Hematopoietic multipotent progenitor cell treated with erythropoietin and hydrocortisone succinate and interleukin-3 and kit ligand, for 15 days (in vitro differentiated cells): Measurements from ENCODE around the gene ABCC10.
A peak's percentile ranks its signal among the peaks of the same experiment; 100 is the strongest.
"Not testable (repeated sequence)": the region's sequence is repeated elsewhere in the genome, so short reads cannot be mapped to it uniquely, and the experiment has no call there.

Source experiments
- DNase-seq: peaks from one replicate; pipeline ENCODE4 v3.0.0-alpha.2; 2015; ENCODE audit warnings: low spot score

The ABCC10 gene, protein sequence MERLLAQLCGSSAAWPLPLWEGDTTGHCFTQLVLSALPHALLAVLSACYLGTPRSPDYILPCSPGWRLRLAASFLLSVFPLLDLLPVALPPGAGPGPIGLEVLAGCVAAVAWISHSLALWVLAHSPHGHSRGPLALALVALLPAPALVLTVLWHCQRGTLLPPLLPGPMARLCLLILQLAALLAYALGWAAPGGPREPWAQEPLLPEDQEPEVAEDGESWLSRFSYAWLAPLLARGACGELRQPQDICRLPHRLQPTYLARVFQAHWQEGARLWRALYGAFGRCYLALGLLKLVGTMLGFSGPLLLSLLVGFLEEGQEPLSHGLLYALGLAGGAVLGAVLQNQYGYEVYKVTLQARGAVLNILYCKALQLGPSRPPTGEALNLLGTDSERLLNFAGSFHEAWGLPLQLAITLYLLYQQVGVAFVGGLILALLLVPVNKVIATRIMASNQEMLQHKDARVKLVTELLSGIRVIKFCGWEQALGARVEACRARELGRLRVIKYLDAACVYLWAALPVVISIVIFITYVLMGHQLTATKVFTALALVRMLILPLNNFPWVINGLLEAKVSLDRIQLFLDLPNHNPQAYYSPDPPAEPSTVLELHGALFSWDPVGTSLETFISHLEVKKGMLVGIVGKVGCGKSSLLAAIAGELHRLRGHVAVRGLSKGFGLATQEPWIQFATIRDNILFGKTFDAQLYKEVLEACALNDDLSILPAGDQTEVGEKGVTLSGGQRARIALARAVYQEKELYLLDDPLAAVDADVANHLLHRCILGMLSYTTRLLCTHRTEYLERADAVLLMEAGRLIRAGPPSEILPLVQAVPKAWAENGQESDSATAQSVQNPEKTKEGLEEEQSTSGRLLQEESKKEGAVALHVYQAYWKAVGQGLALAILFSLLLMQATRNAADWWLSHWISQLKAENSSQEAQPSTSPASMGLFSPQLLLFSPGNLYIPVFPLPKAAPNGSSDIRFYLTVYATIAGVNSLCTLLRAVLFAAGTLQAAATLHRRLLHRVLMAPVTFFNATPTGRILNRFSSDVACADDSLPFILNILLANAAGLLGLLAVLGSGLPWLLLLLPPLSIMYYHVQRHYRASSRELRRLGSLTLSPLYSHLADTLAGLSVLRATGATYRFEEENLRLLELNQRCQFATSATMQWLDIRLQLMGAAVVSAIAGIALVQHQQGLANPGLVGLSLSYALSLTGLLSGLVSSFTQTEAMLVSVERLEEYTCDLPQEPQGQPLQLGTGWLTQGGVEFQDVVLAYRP (N-terminal part only)

DNA sequence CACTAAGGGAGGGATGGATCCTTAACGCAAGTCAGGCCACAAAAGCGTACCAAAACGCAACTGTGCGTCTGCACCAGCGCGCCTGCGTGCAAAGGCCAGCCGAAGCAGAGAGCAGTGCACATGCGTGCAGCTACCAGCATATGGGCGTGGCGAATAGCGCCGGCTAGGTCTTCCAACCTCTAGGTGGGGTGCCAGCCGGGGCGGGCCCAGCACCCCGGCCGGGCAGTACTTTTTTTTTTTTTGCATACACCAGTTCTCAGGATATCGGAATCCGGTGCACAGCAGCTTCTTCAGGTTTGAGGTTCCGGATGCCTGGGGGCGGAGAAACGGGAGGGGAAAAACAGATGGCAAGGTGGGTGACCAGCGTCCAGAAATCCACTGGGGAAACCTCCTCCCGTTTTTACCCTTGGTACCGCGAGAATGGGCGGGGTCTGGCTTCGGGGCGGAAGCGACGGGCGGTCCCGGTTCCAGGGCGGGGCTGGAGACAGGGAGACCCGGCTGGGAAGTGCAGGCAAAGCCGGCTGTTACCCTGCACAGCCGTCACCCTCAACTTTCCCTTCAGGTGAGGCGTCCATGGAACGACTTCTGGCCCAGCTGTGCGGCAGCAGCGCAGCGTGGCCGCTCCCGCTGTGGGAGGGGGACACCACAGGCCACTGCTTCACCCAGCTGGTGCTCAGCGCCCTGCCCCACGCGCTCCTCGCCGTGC, at the start of gene ABCC10:
ABCC10 (plus strand) TSS at position 136 of the 706 bp plus-strand sequence; CDS start at position 574, 438 bp downstream.
- DNase-seq, result peak; percentile 94

DNA sequence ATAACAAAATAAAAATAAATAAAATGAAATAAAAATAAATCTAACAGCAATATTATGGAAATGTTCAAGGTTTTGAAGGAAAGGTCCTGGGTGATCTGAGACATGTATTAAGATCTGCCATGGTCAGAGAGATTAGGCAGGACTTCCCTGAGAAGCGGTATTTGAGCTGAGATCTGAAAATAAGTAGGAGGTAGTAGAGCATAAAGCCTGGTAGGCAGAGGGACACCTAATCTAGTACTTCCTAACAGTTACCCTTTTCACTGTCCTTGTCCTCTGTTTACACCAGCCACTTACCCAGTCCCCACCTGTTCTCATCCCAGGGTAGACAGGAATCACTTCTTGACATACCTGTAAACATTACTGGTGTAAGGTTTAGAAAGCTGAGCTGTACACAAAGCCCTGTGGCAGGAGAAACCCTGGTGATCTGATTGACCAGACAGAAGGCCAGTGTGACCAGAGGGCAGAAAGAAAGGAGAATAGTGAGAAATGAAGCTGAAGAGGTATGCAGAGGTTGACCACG, 49.6 kb upstream of the ABCC10 start:
- no peak for DNase-seq

DNA sequence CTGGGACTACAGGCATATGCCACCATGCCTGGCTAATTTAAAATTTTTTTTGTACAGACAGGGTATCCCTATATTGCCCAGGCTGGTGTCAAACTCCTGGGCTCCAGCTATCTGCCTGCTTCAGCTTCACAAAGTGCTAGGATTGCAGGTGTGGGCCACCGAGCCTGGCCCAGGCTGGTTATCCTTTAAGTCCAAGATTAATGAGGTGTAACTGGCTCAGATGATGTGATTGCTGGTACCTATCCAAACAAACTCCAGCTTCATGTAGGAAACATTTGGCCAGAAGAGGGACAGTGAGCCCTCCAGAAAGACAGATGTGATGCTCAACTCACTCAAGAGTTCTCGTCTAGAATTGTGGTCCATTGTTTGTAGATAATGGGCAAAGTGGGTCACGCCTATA, 48.7 kb upstream of the ABCC10 start:
- DNase-seq, result no peak

DNA sequence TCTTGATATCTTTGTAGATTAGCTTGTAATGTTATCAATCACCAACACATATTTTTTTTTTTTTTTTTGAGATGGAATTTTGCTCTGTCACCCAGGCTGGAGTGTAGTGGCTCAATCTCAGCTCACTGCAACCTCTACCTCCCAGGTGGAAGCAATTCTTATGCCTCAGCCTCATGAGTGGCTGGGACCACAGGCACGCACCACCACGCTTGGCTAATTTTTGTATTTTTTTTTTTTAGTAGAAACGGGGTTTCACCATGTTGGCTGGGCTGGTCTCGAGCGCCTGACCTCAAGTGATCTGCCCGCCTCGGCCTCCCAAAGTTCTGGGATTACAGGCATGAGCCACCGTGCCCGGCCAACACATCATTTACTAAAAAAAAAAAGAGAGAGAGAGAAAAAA, 46.5 kb upstream of the ABCC10 start:
- not testable (repeated sequence) for DNase-seq

DNA sequence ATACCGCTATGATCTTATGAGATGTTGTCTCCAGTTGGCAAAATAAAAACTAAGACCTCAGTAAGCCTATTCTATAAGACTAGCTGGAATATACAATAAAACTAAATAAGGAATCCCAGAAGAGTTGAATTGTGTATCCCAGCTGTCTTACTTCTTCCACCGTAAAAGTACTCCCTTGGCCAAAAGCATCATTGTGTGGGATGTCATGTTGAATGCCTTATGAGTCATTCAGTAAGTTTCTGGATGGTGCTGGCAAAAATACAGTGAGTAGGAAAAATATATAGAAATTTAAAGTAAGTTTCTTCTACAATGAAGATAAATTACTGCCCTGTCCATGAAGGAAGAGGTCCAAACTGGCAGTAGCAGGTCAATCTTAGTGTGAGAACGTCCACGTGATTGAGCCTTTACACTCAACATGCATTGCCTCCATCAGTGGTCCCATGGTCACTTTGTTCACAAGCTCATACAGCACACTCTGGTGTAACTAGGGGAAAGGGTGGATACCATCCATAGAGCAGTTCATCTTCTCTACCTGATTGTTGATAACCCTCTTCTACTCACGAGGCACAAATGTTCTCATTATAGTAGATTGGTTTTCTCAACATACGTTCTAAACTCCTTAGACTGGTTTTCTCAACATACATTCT, 44.2 kb upstream of the ABCC10 start:
- no peak for DNase-seq

DNA sequence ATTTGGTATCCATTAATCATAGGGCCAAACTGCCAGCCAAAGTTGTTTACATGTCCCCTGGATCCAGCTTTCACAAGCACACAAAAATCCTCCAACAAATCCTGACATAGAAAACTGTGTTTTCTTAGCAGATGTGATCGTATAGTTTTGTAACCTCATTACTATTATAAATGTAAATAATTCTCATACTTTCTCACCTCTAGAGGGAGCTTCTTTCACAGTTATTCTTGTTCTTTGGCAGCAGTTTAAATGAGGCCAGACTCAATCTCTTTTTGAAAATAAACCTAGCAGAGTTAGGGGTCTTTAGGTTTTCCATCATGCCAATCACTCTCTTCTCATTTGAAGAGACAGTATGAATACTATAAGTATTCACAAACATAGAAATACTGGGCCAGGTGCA, 40.8 kb upstream of the ABCC10 start:
- peak; percentile 44 for DNase-seq

DNA sequence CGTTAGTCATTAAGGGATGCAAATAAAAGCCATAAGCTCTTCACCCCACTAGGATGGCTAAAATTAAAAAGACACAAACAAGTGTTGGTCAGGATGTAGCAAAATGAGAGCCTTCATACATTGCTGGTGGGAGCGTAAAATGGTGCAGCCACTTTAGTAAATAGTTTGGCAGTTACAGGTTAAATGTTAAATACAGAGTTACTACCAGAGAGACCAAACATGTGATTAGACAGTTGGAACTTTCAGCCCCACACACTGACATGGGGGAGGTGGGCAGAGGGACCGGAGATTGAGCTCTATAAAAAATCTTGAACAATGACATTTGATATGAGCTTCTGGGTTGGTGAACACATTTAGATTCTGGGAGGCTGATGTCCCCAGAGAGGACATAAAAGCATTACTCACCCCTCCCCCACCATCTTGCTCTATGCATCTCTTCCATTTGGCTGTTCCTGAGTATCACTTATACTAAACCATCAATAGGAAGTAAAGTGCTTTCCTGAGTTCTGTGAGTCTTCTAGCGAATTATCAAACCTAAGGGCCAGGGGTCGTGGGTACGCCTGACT, 37.5 kb upstream of the ABCC10 start:
- DNase-seq, result no peak

DNA sequence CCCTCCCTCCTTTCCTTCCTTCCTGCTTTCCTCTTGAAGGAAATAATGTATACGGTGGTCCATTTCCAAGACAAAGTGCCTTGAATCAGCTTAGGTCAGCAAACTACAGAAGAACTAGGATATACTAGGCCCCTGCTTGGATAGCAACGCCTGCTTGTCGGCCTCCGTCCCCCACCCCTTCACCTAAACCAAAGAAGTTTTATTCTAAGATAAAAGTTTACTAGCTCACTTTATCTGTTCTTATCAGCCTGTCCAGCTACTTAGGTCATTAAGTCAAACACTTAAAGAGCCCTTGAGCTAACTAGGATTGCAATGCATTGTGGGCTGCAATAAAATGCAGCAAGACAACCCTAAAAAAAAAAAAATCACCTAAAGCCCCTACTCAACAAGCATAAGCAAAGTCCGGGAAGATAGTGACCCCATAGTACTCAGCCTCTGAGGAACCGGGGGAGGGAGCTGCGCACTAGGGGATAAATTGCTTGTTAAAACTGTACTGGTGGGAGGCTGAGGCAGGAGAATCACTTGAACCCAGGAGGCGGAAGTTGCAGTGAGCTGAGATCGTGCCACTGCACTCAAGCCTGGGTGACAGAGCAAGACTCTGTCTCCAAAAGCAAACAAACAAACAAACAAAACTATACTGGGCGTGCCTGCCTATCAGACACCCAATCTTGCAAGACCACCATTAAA, 36.4 kb upstream of the ABCC10 start:
- DNase-seq, result not testable (repeated sequence)

DNA sequence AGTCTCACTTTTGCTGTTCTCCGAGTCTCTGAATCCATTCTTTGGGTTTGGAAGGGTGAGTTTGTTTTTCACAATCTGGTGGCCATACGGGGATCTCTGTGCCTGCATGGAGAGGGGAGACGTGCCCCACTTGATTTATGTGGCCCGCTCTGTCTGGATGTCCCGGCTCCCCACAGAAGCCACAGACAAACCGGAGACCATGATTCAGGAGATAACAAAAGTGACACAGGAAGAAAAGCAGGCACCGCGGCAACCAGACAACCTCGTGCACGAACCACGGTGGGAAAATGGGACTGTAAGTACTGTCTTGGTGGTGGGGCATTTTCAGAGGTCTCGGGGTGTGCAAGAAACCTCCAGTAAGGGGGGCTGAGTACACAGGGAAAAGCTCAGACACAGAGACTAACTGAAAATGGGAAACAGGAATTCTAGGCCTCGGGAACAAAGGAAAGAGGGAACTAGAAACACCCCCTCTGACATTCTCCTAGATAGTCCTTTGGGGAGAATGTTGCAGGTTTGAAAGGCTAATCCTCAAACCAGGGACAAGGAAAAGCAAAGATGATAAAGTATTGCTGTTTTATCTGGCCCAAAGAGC, 35.8 kb upstream of the ABCC10 start:
- no peak for DNase-seq

DNA sequence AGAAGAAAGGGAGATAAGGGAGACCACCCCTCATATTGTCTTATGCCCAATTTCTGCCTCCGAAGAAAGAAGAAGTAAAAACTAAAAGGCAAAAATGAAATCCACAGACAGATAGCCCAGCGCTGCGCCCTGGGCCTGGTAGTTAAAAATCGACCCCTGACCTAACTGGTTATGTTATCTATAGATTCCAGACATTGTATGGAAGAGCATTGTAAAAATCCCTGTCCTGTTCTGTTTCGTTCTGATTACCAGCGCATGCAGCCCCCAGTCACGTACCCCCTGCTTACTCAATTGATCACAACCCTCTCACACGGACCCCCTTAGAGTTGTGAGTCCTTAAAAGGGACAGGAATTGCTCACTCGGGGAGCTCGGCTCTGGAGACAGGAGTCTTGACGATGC, 34.2 kb upstream of the ABCC10 start:
- DNase-seq, result not testable (repeated sequence)

DNA sequence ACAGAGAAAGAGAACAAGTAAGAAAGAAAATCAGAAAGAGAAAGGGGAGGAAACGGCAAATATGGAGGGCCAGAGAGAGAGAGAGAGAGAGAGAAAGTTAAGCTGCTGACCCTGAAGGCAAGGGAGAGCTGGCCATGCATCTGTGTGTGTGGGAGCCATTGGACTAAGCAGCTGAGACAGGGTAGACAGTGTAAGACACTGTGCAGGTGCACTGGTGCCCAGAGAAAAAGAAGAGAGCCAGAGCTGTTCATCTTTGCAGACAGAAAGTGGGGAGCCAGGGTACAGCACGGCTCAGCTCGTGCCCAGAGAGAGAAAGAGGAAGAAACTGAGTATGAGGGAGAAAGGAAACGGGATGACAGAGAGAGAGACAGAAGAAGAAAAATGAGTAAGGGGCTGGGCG, 33.7 kb upstream of the ABCC10 start:
- no peak for DNase-seq

DNA sequence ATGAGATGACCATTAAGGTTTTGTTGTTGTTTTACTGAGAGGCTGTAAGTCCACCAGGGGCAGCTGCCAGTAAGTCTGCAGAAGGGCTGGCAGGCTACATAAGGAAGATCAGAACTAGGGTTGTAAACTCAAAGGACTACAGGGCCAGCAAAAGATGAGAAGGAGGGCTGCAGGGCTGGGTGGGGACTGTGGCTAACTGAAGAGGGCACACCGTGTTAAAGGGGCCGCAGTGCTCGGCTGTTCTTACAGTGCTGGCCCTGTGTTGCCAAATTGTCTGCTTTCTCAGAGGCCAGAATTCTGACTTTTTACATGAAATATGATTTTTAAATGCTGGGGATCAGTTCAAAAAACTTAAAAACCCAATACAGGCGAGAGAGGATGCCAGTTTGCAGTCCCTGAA, 32.4 kb upstream of the ABCC10 start:
- no peak for DNase-seq

DNA sequence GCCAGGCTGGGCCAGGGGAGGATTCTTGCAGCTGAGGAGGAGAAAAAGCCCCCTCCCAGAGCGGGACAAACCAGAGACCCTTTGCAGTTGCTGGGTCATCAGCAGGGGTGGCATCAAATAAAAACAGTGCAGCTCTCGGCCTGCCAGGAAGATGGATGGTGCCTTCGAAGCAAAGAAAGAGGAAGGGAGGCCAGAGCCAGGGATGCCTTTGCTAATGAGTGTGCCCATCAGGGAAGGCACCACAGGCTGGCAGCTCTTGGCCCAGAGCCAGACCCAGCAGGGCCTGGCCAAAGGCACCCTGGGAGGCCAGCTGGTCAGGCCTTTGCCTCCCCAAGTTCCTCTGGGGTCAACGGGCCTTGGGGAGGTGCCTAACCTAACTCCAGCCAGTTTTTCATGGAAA, 31.6 kb upstream of the ABCC10 start:
- DNase-seq, result no peak

DNA sequence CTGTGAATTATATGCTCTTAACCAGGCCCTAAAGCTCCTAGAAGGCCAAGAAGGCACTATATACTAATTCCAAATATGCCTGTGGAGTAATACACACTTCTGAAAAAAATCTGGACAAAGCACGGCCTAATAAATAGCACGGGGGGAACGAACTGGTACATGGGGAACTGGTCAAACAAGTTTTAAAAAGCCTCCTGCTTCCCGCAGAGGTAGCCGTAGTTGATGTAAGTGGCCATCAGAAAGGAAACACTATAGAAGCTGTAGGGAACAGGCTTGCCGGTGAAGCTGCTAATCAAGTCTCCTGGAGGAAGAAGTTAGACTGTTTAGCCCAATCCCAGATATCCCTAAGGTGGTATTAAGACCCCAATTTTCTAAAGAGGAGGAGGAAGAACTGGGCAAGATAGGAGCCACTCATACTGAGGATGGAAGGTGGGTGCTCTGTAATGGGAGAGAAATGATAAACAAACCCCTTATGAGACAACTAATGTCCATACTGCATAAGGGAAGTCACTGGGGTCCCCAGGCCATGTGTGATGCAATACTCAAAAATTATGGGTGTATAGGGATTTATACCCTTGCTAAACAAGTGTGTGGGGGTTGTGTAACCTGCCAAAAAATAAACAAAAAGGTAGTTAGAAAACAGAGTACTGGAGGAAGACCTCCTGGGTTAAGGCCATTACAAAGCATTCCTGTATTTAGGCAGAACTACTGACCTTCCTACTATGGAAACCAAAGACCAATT, 30.8 kb upstream of the ABCC10 start:
- DNase-seq, result no peak

DNA sequence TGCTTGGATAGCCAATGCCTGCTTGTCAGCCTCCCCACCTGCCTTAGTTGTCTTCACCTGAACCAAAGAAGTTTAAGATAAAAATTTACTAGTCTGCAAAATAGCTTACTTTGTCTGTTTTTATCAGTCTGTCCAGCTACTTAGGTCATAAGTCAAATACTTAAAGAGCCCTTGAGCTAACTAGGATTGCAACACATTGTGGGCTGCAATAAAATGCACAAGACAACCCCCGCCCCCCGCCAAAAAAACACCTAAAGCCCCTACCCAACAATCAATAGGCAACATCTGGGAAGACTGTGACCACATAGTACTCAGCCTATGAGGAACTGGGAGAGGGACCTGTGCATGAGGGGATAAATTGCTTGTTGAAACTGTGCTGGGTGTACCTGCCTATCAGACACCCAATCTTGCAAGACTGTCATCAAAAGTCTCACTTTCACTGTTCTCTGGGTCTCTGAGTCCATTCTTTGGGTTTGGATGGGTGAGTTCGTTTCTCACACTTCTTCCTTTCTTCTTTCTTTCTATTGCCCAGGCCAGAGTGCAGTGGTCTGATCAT, 27.3 kb upstream of the ABCC10 start:
- DNase-seq, result no peak

DNA sequence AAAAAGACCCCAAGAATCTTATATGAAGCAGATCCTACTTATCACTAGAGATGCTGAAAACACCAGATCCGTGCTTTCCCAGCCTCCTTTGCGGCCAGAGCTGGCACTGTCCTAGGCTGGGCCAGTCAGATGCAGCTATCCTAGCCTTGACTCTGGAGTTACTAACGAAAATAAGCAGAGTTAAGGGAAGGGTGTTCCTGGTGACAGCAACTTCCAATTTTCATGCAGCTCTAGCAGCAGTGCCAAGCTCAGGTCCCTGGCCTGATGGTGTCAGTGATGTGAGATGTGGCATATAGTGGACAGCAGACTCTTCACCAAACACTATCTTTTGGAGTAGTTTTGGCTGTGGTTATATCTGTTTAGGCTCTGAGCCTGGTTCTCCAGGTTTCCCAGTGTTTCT, 25.6 kb upstream of the ABCC10 start:
- DNase-seq, result no peak

DNA sequence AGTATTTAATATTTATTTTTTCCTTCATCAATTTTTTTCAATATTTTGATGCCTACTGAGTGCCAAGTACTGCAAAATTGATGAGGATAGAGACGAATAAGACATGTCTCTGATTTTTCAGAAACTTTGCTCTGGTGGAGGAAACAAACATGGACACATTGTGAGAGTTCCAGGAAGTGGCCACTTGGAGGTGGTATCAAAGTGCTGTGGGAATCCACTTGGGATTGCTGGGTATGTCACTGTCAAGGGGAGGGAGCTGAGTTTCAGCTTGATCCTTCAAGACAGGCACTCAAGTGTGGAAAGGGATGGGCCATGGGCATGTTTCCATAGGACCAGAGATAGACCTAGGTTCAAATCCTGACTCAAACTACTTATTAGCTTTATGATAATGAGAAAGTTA, 24.5 kb upstream of the ABCC10 start:
- DNase-seq, result no peak

DNA sequence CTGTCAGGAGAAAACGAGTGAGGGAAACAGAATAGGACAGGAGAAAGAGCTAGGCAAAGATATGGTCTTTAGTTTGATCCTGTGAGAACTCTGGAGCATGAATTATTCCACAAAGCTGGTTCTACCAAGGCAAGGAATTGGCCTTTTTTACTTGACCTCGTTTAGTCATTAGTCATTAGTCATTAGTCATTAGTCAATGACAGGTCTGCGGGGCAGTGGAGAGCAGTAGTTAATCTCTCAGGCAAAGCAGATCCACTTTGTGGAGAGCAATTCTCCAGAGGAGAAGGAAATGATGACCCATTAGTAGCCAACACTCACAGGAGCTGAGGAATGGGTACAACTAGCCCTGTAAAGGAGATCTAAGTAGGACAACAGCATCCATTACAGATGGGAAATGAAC, 22.0 kb upstream of the ABCC10 start:
- DNase-seq, result no peak

DNA sequence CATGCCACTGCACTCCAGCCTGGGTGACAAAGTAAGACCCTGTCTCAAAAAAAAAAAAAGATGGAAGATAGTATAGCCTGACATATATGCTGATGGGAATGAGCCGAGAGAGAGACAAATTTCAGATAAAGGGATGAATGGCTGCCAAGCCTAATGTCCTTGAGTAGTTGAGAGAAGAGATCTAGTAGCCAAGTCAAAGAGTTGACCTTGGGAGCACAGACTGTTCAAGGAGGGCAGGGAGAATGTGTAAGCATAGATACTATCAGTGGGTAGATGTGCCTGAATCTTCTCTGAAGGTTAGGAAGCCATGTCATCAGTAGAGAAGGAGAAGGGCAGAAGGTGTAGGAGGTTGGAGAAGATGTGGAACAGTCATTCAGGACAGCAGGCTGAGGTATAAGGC, 20.0 kb upstream of the ABCC10 start:
- no peak for DNase-seq
